ENCODE measurements around the gene CFAP77. TPM values are rescaled to one million over a fixed set of nuclear protein-coding genes. Genes with fewer than 3 reads are reported as not detected.

CFAP77 gene
- total and polyA plus RNA-seq, 2 of the 13 experiments (the other 11 are each of a cell fraction or from before 2014, with no cell fraction given): not detected

DNA sequence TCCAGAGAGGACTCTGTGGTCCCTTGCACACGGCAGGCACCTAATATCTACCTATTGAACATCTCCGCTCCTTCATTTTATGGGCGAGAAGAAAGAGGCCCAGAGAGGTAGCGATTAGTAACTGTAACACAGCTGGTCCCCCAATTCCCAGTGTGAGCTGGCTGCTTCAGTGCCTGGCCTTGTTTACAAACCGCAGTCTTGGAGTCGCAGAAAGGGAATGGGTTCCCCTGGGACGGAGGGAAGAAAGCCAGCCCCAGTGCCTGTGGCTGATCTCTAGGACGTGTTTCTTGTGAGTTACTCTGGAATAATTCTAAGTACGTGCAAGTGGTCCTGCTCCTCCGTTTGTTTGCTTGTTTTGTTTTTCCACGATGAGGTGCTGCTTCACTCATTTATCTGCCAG lies 52.0 kb downstream of the CFAP77 start:
- DNase-seq (ENCODE audit: low spot score) (no peak), ATAC-seq (no peak), FAIRE-seq (no peak)
- ChIA-PET CTCF (ENCODE audit: low intra/inter-chr PET ratio, low total read pairs) (no interaction called here), POLR2A (no interaction called here)
- intact Hi-C loops (cut with micrococcal nuclease; ENCODE audit: unreplicated experiment) (no loop called here), in situ Hi-C loops (cut with HindIII; ENCODE audit: extremely low pct_ligation_motif_present, low pct_unique_long_range_greater_than_20kb) (no loop called here)
- WGBS (ENCODE audit: low lambda C conversion rate): 36% methylated on average over 9 of the region's 11 CpGs
- no peak overlapping the region for H3K4me3 ChIP-seq (replicated peaks in 1 of 3; ENCODE audit: insufficient read depth in 1 of 3, low read depth in 2 of 3, low read length in 3 of 3)
- H3K9me3 ChIP-seq (ENCODE audit: low read length): no peaks in the 10 kb centered on the region
- no peak overlapping the region for H3K27ac ChIP-seq (ENCODE audit: extremely low read length, insufficient read depth, low read length)
- no peak overlapping the region for H3K9ac ChIP-seq (ENCODE audit: insufficient read depth, low read depth, low read length)
- H3K4me1 ChIP-seq (ENCODE audit: insufficient read depth, low read length): no peaks in the 10 kb centered on the region
- BruUV-seq (replicated peaks): no TSS peak
- peaks cover 0 to 36% of the 10 kb centered on the region in 2 experiments; a peak in 4 of 5 replicates for H3K27me3 ChIP-seq (ENCODE audit: control insufficient read depth in 1 of 2, insufficient read depth in 2 of 2, low read length in 2 of 2)
- H3K36me3 ChIP-seq (replicated peaks in 1 of 2; ENCODE audit: control insufficient read depth in 1 of 2, insufficient read depth in 2 of 2, low read length in 2 of 2): no peaks in the 10 kb centered on the region
- TF ChIP-seq SP5 (CRISPR knock-in tag; IDR thresholded peaks at IDR 0.05; ENCODE audit: borderline replicate concordance, low read depth): no peak
- TF ChIP-seq, protein P1, sequence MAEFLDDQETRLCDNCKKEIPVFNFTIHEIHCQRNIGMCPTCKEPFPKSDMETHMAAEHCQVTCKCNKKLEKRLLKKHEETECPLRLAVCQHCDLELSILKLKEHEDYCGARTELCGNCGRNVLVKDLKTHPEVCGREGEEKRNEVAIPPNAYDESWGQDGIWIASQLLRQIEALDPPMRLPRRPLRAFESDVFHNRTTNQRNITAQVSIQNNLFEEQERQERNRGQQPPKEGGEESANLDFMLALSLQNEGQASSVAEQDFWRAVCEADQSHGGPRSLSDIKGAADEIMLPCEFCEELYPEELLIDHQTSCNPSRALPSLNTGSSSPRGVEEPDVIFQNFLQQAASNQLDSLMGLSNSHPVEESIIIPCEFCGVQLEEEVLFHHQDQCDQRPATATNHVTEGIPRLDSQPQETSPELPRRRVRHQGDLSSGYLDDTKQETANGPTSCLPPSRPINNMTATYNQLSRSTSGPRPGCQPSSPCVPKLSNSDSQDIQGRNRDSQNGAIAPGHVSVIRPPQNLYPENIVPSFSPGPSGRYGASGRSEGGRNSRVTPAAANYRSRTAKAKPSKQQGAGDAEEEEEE (CRISPR knock-in tag; IDR thresholded peaks at IDR 0.05; ENCODE audit: borderline replicate concordance): no peak
- TF ChIP-seq NFRKB (IDR thresholded peaks at IDR 0.05): no peak
- TF ChIP-seq ZNF430 (CRISPR knock-in tag; IDR thresholded peaks at IDR 0.05): no peak
- TF ChIP-seq, protein P2, sequence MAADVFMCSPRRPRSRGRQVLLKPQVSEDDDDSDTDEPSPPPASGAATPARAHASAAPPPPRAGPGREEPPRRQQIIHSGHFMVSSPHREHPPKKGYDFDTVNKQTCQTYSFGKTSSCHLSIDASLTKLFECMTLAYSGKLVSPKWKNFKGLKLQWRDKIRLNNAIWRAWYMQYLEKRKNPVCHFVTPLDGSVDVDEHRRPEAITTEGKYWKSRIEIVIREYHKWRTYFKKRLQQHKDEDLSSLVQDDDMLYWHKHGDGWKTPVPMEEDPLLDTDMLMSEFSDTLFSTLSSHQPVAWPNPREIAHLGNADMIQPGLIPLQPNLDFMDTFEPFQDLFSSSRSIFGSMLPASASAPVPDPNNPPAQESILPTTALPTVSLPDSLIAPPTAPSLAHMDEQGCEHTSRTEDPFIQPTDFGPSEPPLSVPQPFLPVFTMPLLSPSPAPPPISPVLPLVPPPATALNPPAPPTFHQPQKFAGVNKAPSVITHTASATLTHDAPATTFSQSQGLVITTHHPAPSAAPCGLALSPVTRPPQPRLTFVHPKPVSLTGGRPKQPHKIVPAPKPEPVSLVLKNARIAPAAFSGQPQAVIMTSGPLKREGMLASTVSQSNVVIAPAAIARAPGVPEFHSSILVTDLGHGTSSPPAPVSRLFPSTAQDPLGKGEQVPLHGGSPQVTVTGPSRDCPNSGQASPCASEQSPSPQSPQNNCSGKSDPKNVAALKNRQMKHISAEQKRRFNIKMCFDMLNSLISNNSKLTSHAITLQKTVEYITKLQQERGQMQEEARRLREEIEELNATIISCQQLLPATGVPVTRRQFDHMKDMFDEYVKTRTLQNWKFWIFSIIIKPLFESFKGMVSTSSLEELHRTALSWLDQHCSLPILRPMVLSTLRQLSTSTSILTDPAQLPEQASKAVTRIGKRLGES (CRISPR knock-in tag; IDR thresholded peaks at IDR 0.05; ENCODE audit: borderline replicate concordance): no peak
- TF ChIP-seq PHF8 (CRISPR knock-in tag; IDR thresholded peaks at IDR 0.05): no peak
- no peak for TF ChIP-seq NFE2L1 (CRISPR knock-in tag; IDR thresholded peaks at IDR 0.05; ENCODE audit: borderline replicate concordance)
- TF ChIP-seq ZNF775 (CRISPR knock-in tag; IDR thresholded peaks at IDR 0.05; ENCODE audit: borderline replicate concordance): no peak
- no peak for TF ChIP-seq ZNF569 (CRISPR knock-in tag; IDR thresholded peaks at IDR 0.05; ENCODE audit: borderline replicate concordance)
- H3K79me2 ChIP-seq (ENCODE audit: insufficient read depth, low read length): no peaks in the 10 kb centered on the region
- H2AFZ ChIP-seq (ENCODE audit: low read length): no peak overlapping the region
- H4K20me1 ChIP-seq (ENCODE audit: insufficient read depth, low read length): no peaks in the 10 kb centered on the region
- H3K4me2 ChIP-seq (ENCODE audit: low read depth, low read length): no peak overlapping the region
